GM23338 (cell line): ENCODE measurements around the gene LOXL4. TPM values are rescaled to one million over a fixed set of nuclear protein-coding genes. Genes with fewer than 3 reads are reported as not detected.

Source experiments
- ATAC-seq: fragments of 200-7000 bp; cut with Tn5 transposase; 3 replicates; pipeline ENCODE4 v1.9.1; 2020
- DNase-seq: peaks from one replicate; pipeline ENCODE4 v3.0.0-alpha.2; 2015; ENCODE audit warnings: low spot score
- H2AFZ ChIP-seq: fragments of 200-600 bp; sonication (generic); 2 replicates; pipeline ENCODE4 v1.8.0; 2016; ENCODE audit warnings: antibody characterized with exemption, mild to moderate bottlenecking, moderate library complexity
- H3F3A ChIP-seq: fragments of 200-600 bp; sonication (generic); replicated peaks from 2 replicates; pipeline ENCODE4 v1.8.0; 2017; ENCODE audit warnings: antibody characterized with exemption, mixed run types, low read depth
- H3K27ac ChIP-seq: fragments of 200-600 bp; sonication (generic); 2 replicates; pipeline ENCODE4 v1.6.1; 2016; ENCODE audit warnings: low read depth
- H3K27me3 ChIP-seq: fragments of 200-600 bp; sonication (generic); 2 replicates; pipeline ENCODE4 v1.8.0; 2016; ENCODE audit warnings: mild to moderate bottlenecking, mixed run types, moderate library complexity; ENCODE audit not compliant: insufficient read depth
- H3K36me3 ChIP-seq: fragments of 200-600 bp; sonication (generic); 2 replicates; pipeline ENCODE4 v1.8.0; 2016; ENCODE audit warnings: mild to moderate bottlenecking; ENCODE audit not compliant: insufficient read depth
- H3K4me1 ChIP-seq: fragments of 200-600 bp; sonication (generic); 2 replicates; pipeline ENCODE4 v1.8.0; 2016; ENCODE audit warnings: mild to moderate bottlenecking, moderate library complexity; ENCODE audit not compliant: insufficient read depth
- H3K4me2 ChIP-seq: fragments of 200-600 bp; sonication (generic); 2 replicates; pipeline ENCODE4 v1.7.1; 2017; ENCODE audit warnings: mixed run types
- H3K4me3 ChIP-seq: fragments of 200-600 bp; sonication (generic); 2 replicates; pipeline ENCODE4 v1.6.1; 2016; ENCODE audit warnings: mixed run types
- H3K79me2 ChIP-seq: fragments of 200-600 bp; sonication (generic); replicated peaks from 2 replicates; pipeline ENCODE4 v1.8.0; 2017; ENCODE audit warnings: mild to moderate bottlenecking; ENCODE audit not compliant: insufficient read depth
- H3K9me2 ChIP-seq: fragments of 200-600 bp; sonication (generic); 2 replicates; pipeline ENCODE4 v1.8.0; 2017; ENCODE audit not compliant: insufficient read depth
- H4K20me1 ChIP-seq: fragments of 200-600 bp; sonication (generic); replicated peaks from 2 replicates; pipeline ENCODE4 v1.8.0; 2017; ENCODE audit warnings: mild to moderate bottlenecking; ENCODE audit not compliant: insufficient read depth
- H3K27ac Mint-ChIP-seq: 2 replicates; pipeline ENCODE4 v1.8.0; 2020; ENCODE audit warnings: inconsistent platforms, mild to moderate bottlenecking, moderate library complexity, mixed read lengths
- H3K27me3 Mint-ChIP-seq: 3 replicates; pipeline ENCODE4 v1.8.0; 2022; ENCODE audit warnings: low read depth, mild to moderate bottlenecking, moderate library complexity, mixed read lengths, inconsistent platforms; ENCODE audit not compliant: insufficient read depth, poor library complexity
- H3K36me3 Mint-ChIP-seq: 3 replicates; pipeline ENCODE4 v1.8.0; 2021; ENCODE audit warnings: low read depth, mild to moderate bottlenecking, inconsistent platforms, moderate library complexity, mixed read lengths
- H3K4me1 Mint-ChIP-seq: 3 replicates; pipeline ENCODE4 v1.8.0; 2020; ENCODE audit warnings: mild to moderate bottlenecking, inconsistent platforms, mixed read lengths
- H3K4me3 Mint-ChIP-seq: 3 replicates; pipeline ENCODE4 v1.8.0; 2021; ENCODE audit warnings: moderate library complexity, mild to moderate bottlenecking, inconsistent platforms, mixed read lengths
- H3K9me3 Mint-ChIP-seq: 3 replicates; pipeline ENCODE4 v1.8.0; 2020; ENCODE audit warnings: moderate library complexity, mild to moderate bottlenecking, inconsistent platforms, mixed read lengths
- CREB1 ChIP-seq: fragments of 250-450 bp; sonication (Bioruptor Pico); IDR thresholded peaks from 2 replicates; pipeline ENCODE4 v1.5.0; 2020; ENCODE audit warnings: low read depth, mild to moderate bottlenecking, moderate library complexity
- EZH2 ChIP-seq: fragments of 200-600 bp; sonication (generic); IDR thresholded peaks from one replicate; pipeline ENCODE4 v1.8.0; 2017; ENCODE audit warnings: antibody characterized with exemption, mild to moderate bottlenecking, low read depth; ENCODE audit not compliant: unreplicated experiment
- EZH2phosphoT487 ChIP-seq: fragments of 200-600 bp; sonication (generic); IDR thresholded peaks from one replicate; pipeline ENCODE4 v1.8.1; 2018; ENCODE audit warnings: antibody characterized with exemption; ENCODE audit not compliant: unreplicated experiment
- NANOG ChIP-seq: IDR thresholded peaks from 2 replicates; pipeline ENCODE4 v1.6.1; 2016; ENCODE audit warnings: antibody characterized with exemption, borderline replicate concordance
- POLR2AphosphoS5 ChIP-seq: IDR thresholded peaks from 2 replicates; pipeline ENCODE4 v1.6.1; 2016; ENCODE audit warnings: antibody characterized with exemption, low read depth
- STAT1 ChIP-seq: IDR thresholded peaks from one replicate; pipeline ENCODE4 v1.6.1; 2016; ENCODE audit warnings: antibody characterized with exemption; ENCODE audit not compliant: unreplicated experiment
- ZNF114 ChIP-seq: fragments of 250-450 bp; sonication (Bioruptor Pico); IDR thresholded peaks from 2 replicates; pipeline ENCODE4 v1.5.0; 2020; ENCODE audit warnings: mild to moderate bottlenecking, moderate library complexity
- ZNF331 ChIP-seq: fragments of 250-450 bp; sonication (Bioruptor Pico); IDR thresholded peaks from 2 replicates; pipeline ENCODE4 v1.5.0; 2020; ENCODE audit warnings: low read depth, mild to moderate bottlenecking, moderate library complexity
- polyA plus RNA-seq: library from polyadenylated mRNA; unstranded; fragments of >200 nt; fragmentation: Nextera tagmentation; extraction: Ambion mirVana; gene quantifications from 2 replicates; pipeline ENCODE4 v1.2.1, GENCODE V29; 2016
- total RNA-seq: library from RNA; depleted of rRNA; stranded (reverse); fragments of >200 nt; shearing (Covaris generic); gene quantifications from 2 replicates; pipeline ENCODE4 v1.2.3, GENCODE V29; 2014
- TF ChIP-seq, protein P1 (sequence below): fragments of 250-450 bp; sonication (Bioruptor Pico); IDR thresholded peaks from 2 replicates; pipeline ENCODE4 v1.5.0; 2020; ENCODE audit warnings: mild to moderate bottlenecking, moderate library complexity
- TF ChIP-seq, protein P2 (sequence below), 2 experiments: fragments of 200-600 bp in 1 of 2; sonication (generic) in 1 of 2; conservative IDR thresholded peaks; 2 replicates each; pipeline versions ENCODE4 v1.5.1 to v1.6.1; 2016 to 2017; ENCODE audit warnings: antibody characterized with exemption in 2 of 2, low read depth in 2 of 2, mild to moderate bottlenecking in 2 of 2, moderate library complexity in 1 of 2
- TF ChIP-seq, protein P3 (sequence below): IDR thresholded peaks from one replicate; pipeline ENCODE4 v1.6.1; 2018; ENCODE audit warnings: antibody characterized with exemption; ENCODE audit not compliant: unreplicated experiment
- TF ChIP-seq, protein P4 (sequence below): IDR thresholded peaks from 2 replicates; pipeline ENCODE4 v1.6.1; 2016; ENCODE audit warnings: antibody characterized with exemption

The LOXL4 gene
- total and polyA plus RNA-seq, 2 experiments from 2014 or later = 0.21 to 0.38 TPM

DNA sequence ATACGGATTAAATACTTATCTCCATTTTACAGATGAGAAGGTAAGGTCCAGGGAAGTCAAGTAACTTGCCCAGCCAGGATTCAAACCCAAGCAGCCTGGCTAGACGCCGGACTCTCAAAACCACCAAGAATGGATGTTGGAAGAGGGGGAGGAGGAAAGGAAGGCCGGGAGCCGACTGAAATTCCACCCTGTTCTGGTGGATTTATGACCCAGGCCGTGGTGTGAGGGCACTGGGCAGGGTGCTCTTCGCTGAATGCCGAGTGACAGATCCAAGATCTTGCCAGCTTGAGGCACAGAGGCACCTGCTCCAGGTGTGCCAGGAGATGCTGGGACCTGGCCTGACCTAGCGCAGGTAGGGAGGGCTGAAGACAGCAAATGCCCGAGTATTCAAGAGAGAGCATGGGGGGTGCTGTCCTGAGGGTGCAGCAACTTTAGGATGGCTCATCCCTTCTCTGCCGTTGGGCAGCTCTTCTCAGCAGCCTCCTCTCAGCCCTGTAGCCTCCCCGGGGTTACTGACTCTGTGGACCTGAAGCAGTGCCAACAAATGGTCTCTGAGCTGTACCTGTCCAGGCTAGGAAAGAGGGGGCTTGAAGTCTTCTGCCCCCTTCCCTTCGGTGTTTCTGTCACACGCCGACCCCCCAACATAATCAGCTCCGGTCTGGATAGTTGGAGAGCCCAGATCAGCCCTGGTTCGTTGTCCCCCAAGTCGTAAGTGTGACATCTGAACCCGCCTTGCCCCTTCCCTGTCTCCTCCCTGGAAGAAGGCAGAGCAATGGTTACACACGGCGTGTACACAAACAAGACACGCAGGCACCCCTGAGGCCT, 713 bp downstream of the LOXL4 start (continued):
- TF ChIP-seq, protein P1, sequence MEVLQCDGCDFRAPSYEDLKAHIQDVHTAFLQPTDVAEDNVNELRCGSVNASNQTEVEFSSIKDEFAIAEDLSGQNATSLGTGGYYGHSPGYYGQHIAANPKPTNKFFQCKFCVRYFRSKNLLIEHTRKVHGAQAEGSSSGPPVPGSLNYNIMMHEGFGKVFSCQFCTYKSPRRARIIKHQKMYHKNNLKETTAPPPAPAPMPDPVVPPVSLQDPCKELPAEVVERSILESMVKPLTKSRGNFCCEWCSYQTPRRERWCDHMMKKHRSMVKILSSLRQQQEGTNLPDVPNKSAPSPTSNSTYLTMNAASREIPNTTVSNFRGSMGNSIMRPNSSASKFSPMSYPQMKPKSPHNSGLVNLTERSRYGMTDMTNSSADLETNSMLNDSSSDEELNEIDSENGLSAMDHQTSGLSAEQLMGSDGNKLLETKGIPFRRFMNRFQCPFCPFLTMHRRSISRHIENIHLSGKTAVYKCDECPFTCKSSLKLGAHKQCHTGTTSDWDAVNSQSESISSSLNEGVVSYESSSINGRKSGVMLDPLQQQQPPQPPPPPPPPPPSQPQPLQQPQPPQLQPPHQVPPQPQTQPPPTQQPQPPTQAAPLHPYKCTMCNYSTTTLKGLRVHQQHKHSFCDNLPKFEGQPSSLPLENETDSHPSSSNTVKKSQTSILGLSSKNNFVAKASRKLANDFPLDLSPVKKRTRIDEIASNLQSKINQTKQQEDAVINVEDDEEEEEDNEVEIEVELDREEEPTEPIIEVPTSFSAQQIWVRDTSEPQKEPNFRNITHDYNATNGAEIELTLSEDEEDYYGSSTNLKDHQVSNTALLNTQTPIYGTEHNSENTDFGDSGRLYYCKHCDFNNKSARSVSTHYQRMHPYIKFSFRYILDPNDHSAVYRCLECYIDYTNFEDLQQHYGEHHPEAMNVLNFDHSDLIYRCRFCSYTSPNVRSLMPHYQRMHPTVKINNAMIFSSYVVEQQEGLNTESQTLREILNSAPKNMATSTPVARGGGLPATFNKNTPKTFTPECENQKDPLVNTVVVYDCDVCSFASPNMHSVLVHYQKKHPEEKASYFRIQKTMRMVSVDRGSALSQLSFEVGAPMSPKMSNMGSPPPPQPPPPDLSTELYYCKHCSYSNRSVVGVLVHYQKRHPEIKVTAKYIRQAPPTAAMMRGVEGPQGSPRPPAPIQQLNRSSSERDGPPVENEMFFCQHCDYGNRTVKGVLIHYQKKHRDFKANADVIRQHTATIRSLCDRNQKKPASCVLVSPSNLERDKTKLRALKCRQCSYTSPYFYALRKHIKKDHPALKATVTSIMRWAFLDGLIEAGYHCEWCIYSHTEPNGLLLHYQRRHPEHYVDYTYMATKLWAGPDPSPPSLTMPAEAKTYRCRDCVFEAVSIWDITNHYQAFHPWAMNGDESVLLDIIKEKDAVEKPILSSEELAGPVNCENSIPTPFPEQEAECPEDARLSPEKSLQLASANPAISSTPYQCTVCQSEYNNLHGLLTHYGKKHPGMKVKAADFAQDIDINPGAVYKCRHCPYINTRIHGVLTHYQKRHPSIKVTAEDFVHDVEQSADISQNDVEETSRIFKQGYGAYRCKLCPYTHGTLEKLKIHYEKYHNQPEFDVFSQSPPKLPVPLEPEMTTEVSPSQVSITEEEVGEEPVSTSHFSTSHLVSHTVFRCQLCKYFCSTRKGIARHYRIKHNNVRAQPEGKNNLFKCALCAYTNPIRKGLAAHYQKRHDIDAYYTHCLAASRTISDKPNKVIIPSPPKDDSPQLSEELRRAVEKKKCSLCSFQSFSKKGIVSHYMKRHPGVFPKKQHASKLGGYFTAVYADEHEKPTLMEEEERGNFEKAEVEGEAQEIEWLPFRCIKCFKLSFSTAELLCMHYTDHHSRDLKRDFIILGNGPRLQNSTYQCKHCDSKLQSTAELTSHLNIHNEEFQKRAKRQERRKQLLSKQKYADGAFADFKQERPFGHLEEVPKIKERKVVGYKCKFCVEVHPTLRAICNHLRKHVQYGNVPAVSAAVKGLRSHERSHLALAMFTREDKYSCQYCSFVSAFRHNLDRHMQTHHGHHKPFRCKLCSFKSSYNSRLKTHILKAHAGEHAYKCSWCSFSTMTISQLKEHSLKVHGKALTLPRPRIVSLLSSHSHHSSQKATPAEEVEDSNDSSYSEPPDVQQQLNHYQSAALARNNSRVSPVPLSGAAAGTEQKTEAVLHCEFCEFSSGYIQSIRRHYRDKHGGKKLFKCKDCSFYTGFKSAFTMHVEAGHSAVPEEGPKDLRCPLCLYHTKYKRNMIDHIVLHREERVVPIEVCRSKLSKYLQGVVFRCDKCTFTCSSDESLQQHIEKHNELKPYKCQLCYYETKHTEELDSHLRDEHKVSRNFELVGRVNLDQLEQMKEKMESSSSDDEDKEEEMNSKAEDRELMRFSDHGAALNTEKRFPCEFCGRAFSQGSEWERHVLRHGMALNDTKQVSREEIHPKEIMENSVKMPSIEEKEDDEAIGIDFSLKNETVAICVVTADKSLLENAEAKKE (CRISPR knock-in tag) = no peak
- no peak for TF ChIP-seq ZNF114 (CRISPR knock-in tag)
- no peak for TF ChIP-seq POLR2AphosphoS5
- TF ChIP-seq ZNF331 = no peak
- no peak for TF ChIP-seq STAT1

GRCh38 chr10:98266647-98267046, 1.3 kb downstream of the LOXL4 start:
- Mint-ChIP-seq H3K27ac (no peak overlapping the region), H3K27me3 (peaks cover 15% of the 10 kb centered on the region), H3K36me3 (no peaks in the 10 kb centered on the region), H3K4me3 (peak overlapping the region; percentile 46), H3K9me3 (no peaks in the 10 kb centered on the region), H3K4me1 (peaks cover 29% of the 10 kb centered on the region)
- Histone ChIP-seq H3F3A (no peaks in the 10 kb centered on the region), H3K27me3 (peaks cover 11% of the 10 kb centered on the region; the same call in 1 of the 2 replicates), H3K9me2 (no peaks in the 10 kb centered on the region), H3K27ac (no peak overlapping the region), H3K4me3 (no peak overlapping the region), H3K4me1 (peaks cover 6% of the 10 kb centered on the region), H4K20me1 (no peaks in the 10 kb centered on the region), H2AFZ (no peak overlapping the region), H3K4me2 (no peak overlapping the region), H3K79me2 (no peaks in the 10 kb centered on the region), H3K36me3 (no peaks in the 10 kb centered on the region)
- no peak for ATAC-seq
- no peak for DNase-seq
- TF ChIP-seq CREB1 (CRISPR knock-in tag) (no peak), EZH2 (no peak), NANOG (no peak), EZH2phosphoT487 (no peak), POLR2AphosphoS5 (no peak), STAT1 (no peak), ZNF114 (CRISPR knock-in tag) (no peak)
- TF ChIP-seq, protein P2, sequence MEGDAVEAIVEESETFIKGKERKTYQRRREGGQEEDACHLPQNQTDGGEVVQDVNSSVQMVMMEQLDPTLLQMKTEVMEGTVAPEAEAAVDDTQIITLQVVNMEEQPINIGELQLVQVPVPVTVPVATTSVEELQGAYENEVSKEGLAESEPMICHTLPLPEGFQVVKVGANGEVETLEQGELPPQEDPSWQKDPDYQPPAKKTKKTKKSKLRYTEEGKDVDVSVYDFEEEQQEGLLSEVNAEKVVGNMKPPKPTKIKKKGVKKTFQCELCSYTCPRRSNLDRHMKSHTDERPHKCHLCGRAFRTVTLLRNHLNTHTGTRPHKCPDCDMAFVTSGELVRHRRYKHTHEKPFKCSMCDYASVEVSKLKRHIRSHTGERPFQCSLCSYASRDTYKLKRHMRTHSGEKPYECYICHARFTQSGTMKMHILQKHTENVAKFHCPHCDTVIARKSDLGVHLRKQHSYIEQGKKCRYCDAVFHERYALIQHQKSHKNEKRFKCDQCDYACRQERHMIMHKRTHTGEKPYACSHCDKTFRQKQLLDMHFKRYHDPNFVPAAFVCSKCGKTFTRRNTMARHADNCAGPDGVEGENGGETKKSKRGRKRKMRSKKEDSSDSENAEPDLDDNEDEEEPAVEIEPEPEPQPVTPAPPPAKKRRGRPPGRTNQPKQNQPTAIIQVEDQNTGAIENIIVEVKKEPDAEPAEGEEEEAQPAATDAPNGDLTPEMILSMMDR (conservative IDR thresholded peaks at IDR 0.05; ENCODE audit: low read depth in 2 of 2) = no peak
- TF ChIP-seq, protein P3, sequence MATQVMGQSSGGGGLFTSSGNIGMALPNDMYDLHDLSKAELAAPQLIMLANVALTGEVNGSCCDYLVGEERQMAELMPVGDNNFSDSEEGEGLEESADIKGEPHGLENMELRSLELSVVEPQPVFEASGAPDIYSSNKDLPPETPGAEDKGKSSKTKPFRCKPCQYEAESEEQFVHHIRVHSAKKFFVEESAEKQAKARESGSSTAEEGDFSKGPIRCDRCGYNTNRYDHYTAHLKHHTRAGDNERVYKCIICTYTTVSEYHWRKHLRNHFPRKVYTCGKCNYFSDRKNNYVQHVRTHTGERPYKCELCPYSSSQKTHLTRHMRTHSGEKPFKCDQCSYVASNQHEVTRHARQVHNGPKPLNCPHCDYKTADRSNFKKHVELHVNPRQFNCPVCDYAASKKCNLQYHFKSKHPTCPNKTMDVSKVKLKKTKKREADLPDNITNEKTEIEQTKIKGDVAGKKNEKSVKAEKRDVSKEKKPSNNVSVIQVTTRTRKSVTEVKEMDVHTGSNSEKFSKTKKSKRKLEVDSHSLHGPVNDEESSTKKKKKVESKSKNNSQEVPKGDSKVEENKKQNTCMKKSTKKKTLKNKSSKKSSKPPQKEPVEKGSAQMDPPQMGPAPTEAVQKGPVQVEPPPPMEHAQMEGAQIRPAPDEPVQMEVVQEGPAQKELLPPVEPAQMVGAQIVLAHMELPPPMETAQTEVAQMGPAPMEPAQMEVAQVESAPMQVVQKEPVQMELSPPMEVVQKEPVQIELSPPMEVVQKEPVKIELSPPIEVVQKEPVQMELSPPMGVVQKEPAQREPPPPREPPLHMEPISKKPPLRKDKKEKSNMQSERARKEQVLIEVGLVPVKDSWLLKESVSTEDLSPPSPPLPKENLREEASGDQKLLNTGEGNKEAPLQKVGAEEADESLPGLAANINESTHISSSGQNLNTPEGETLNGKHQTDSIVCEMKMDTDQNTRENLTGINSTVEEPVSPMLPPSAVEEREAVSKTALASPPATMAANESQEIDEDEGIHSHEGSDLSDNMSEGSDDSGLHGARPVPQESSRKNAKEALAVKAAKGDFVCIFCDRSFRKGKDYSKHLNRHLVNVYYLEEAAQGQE = no peak
- TF ChIP-seq, protein P4, sequence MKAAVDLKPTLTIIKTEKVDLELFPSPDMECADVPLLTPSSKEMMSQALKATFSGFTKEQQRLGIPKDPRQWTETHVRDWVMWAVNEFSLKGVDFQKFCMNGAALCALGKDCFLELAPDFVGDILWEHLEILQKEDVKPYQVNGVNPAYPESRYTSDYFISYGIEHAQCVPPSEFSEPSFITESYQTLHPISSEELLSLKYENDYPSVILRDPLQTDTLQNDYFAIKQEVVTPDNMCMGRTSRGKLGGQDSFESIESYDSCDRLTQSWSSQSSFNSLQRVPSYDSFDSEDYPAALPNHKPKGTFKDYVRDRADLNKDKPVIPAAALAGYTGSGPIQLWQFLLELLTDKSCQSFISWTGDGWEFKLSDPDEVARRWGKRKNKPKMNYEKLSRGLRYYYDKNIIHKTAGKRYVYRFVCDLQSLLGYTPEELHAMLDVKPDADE = no peak
